Panc1 (cell line): ENCODE data around the gene SHC3. TPM values are rescaled to one million over a fixed set of nuclear protein-coding genes. Genes with fewer than 3 reads are reported as not detected.

Experiments used
- ATAC-seq: fragments of 200-7000 bp; cut with Tn5 transposase; 2 replicates; pipeline ENCODE4 v1.9.1; 2020; ENCODE audit warnings: mild to moderate bottlenecking, moderate library complexity
- BruUV-seq: library from RNA; stranded (reverse); fragments of 400-500 nt; replicated peaks from 2 replicates; lab custom pipeline; 2021; lab: Mats Ljungman, UMichigan
- CTCF ChIA-PET: fragments of 300-600 bp; sonication (Branson Sonifier 250); formaldehyde crosslinking; loops from one replicate; lab custom pipeline; 2022; ENCODE audit warnings: antibody characterized with exemption; lab: Charles Lee
- POLR2A ChIA-PET: fragments of 300-600 bp; sonication (Branson Sonifier 250); formaldehyde crosslinking; loops from one replicate; lab custom pipeline; 2022; ENCODE audit warnings: antibody characterized with exemption; lab: Charles Lee
- DNase-seq: peaks from one replicate; pipeline ENCODE4 v3.0.0-alpha.2; 2010; ENCODE audit warnings: low read depth, low spot score
- H3K27ac ChIP-seq: 2 replicates; pipeline ENCODE4 v1.5.1; 2011; ENCODE audit warnings: mild to moderate bottlenecking, low read length, inconsistent platforms
- H3K27me3 ChIP-seq: fragments of 200-500 bp; sonication (Bioruptor generic); 2 replicates; pipeline ENCODE4 v1.6.0; 2014; ENCODE audit warnings: low read length, inconsistent platforms; ENCODE audit not compliant: control insufficient read depth, insufficient read depth
- H3K36me3 ChIP-seq: fragments of 200-500 bp; sonication (Bioruptor generic); 2 replicates; pipeline ENCODE4 v1.5.1; 2014; ENCODE audit warnings: inconsistent platforms, mild to moderate bottlenecking, low read length, moderate library complexity; ENCODE audit not compliant: control insufficient read depth, insufficient read depth
- H3K4me1 ChIP-seq: 2 replicates; pipeline ENCODE4 v1.5.1; 2011; ENCODE audit warnings: inconsistent platforms, mild to moderate bottlenecking, low read length, moderate library complexity; ENCODE audit not compliant: control insufficient read depth, insufficient read depth
- H3K4me3 ChIP-seq, 2 experiments: 2 replicates each; pipeline ENCODE4 v1.5.1; 2011 to 2012; ENCODE audit warnings: low read depth in 2 of 2, low read length in 2 of 2, mild to moderate bottlenecking in 2 of 2, inconsistent platforms in 1 of 2, moderate library complexity in 1 of 2
- H3K9me3 ChIP-seq: fragments of 200-500 bp; sonication (Bioruptor generic); 2 replicates; pipeline ENCODE4 v1.5.1; 2014; ENCODE audit warnings: low read depth, mild to moderate bottlenecking, inconsistent platforms, low read length, moderate library complexity; ENCODE audit not compliant: control insufficient read depth, insufficient read depth
- CTCF ChIP-seq: fragments of 450-650 bp; IDR thresholded peaks from 2 replicates; pipeline ENCODE4 v1.5.1; 2017; ENCODE audit warnings: mild to moderate bottlenecking
- POLR2AphosphoS5 ChIP-seq: IDR thresholded peaks from 2 replicates; pipeline ENCODE4 v1.6.1; 2012; ENCODE audit warnings: mild to moderate bottlenecking, low read depth, low read length, moderate library complexity
- SIN3A ChIP-seq: IDR thresholded peaks from 2 replicates; pipeline ENCODE4 v1.6.1; 2012; ENCODE audit warnings: low read depth, mild to moderate bottlenecking, low read length, moderate library complexity, borderline replicate concordance; ENCODE audit not compliant: insufficient read depth
- TCF7L2 ChIP-seq: IDR thresholded peaks from 2 replicates; pipeline ENCODE4 v1.6.1; 2011; ENCODE audit warnings: mild to moderate bottlenecking, low read depth, low read length, inconsistent platforms
- in situ Hi-C: cut with HindIII; loops from 2 replicates; pipeline ENCODE4 v1.10.0; 2016; ENCODE audit warnings: low sequenced_read_pairs, low pct_unique_long_range_greater_than_20kb
- intact Hi-C: fragments of 100-400 bp; cut with micrococcal nuclease; formaldehyde crosslinking; loops from one replicate; pipeline ENCODE4 v1.10.0; 2022; ENCODE audit not compliant: unreplicated experiment
- total RNA-seq: library from RNA; stranded (reverse); gene quantifications from one replicate; pipeline ENCODE4 v1.2.1, GENCODE V29; 2021; ENCODE audit not compliant: unreplicated experiment
- TF ChIP-seq, protein P1 (sequence below), 2 experiments: IDR thresholded peaks; 2 replicates each; pipeline ENCODE4 v1.6.1; 2011 to 2012; ENCODE audit warnings: low read depth in 2 of 2, control low read depth in 1 of 2, low read length in 1 of 2, mild to moderate bottlenecking in 1 of 2, moderate library complexity in 1 of 2; ENCODE audit not compliant: insufficient read depth in 1 of 2

The SHC3 gene
- total RNA-seq, 1 experiment from 2014 or later = 1.7 TPM

- no peak for ATAC-seq
- in situ Hi-C loops = no loop called here
Measured at GRCh38 chr9:88974641-88975040, 204.0 kb downstream of the SHC3 start.

DNA sequence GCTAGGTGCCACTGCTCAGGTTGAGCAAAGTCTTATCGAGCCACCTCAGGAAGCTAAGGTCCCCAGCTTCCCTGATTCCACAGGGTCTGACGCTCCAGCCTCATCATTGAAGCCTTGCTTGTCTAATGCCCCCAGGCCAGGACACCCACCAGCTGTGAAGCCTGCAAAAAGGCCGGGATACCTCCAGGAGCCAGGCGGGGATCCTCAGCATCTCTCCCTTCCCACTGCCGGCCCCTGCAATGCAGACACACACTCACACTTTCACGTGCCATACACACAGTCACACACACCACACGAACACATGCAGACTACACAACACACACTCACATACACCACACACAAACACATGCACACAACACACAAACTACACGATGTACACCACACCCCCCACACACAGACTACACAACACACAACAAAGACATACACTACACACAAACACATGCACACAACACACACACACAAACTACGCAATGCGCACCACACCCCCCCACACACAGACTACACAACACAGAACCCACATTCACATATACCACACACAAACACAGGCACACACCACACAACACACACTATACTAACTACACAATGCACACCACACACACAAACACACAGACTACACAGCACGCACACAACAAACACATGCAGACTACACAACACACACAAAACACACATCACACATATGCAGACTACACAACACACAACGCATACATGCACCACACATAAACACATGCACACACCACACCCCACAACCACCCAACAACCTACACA, 205.2 kb downstream of the SHC3 start:
- in situ Hi-C loops = no loop called here
- Histone ChIP-seq H3K4me3 (no peak overlapping the region), H3K27ac (no peak overlapping the region), H3K27me3 (no peaks in the 10 kb centered on the region), H3K9me3 (no peaks in the 10 kb centered on the region), H3K36me3 (no peaks in the 10 kb centered on the region), H3K4me1 (no peaks in the 10 kb centered on the region)
- no peak for ATAC-seq
- POLR2A ChIA-PET = no interaction called here
- CTCF ChIA-PET = no interaction called here
- no TSS peak for BruUV-seq
- no peak for DNase-seq
- intact Hi-C loops = no loop called here
- TF ChIP-seq TCF7L2 = no peak
- TF ChIP-seq, protein P1, sequence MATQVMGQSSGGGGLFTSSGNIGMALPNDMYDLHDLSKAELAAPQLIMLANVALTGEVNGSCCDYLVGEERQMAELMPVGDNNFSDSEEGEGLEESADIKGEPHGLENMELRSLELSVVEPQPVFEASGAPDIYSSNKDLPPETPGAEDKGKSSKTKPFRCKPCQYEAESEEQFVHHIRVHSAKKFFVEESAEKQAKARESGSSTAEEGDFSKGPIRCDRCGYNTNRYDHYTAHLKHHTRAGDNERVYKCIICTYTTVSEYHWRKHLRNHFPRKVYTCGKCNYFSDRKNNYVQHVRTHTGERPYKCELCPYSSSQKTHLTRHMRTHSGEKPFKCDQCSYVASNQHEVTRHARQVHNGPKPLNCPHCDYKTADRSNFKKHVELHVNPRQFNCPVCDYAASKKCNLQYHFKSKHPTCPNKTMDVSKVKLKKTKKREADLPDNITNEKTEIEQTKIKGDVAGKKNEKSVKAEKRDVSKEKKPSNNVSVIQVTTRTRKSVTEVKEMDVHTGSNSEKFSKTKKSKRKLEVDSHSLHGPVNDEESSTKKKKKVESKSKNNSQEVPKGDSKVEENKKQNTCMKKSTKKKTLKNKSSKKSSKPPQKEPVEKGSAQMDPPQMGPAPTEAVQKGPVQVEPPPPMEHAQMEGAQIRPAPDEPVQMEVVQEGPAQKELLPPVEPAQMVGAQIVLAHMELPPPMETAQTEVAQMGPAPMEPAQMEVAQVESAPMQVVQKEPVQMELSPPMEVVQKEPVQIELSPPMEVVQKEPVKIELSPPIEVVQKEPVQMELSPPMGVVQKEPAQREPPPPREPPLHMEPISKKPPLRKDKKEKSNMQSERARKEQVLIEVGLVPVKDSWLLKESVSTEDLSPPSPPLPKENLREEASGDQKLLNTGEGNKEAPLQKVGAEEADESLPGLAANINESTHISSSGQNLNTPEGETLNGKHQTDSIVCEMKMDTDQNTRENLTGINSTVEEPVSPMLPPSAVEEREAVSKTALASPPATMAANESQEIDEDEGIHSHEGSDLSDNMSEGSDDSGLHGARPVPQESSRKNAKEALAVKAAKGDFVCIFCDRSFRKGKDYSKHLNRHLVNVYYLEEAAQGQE (IDR thresholded peaks at IDR 0.05; ENCODE audit: insufficient read depth in 1 of 2, low read depth in 2 of 2, low read length in 1 of 2) = no peak
- no peak for TF ChIP-seq SIN3A
- TF ChIP-seq CTCF = no peak
- no peak for TF ChIP-seq POLR2AphosphoS5

More at GRCh38 chr9:88974641-88975040, 204.0 kb downstream of the SHC3 start:
- ChIA-PET CTCF (no interaction called here), POLR2A (no interaction called here)
- no peak for DNase-seq
- no TSS peak for BruUV-seq
- Histone ChIP-seq H3K4me3 (no peak overlapping the region), H3K4me1 (no peaks in the 10 kb centered on the region), H3K27me3 (no peaks in the 10 kb centered on the region), H3K36me3 (no peaks in the 10 kb centered on the region), H3K9me3 (no peaks in the 10 kb centered on the region), H3K27ac (no peak overlapping the region)
- intact Hi-C loops = no loop called here
- no peak for TF ChIP-seq POLR2AphosphoS5
- no peak for TF ChIP-seq TCF7L2
- TF ChIP-seq, protein P1 (IDR thresholded peaks at IDR 0.05; ENCODE audit: insufficient read depth in 1 of 2, low read depth in 2 of 2, low read length in 1 of 2) = no peak
- no peak for TF ChIP-seq SIN3A
